ENCODE results near the gene LSM4. TPM values are rescaled to one million over a fixed set of nuclear protein-coding genes. Genes with fewer than 3 reads are reported as not detected.
A peak's percentile ranks its signal among the peaks of the same experiment; 100 is the strongest.

LSM4 gene
- 166 and 188 TPM in 2 replicates for total RNA-seq (2016; rRNA removed; fragmentation: Illumina TruSeq; extraction: Trizol)
- total RNA-seq (2016; cell fraction: cytosol; rRNA removed; fragmentation: Illumina TruSeq; extraction: Trizol; ENCODE audit: low read depth) = 129 and 159 TPM in 2 replicates
- 185 and 208 TPM in 2 replicates for total RNA-seq (2016; cell fraction: insoluble cytoplasmic fraction; rRNA removed; fragmentation: Illumina TruSeq; extraction: Trizol)
- 248 and 299 TPM in 2 replicates for total RNA-seq (2016; cell fraction: membrane; rRNA removed; fragmentation: Illumina TruSeq; extraction: Trizol)
- total RNA-seq (2016; cell fraction: nucleus; rRNA removed; fragmentation: Illumina TruSeq; extraction: Trizol) = 62.8 and 69.8 TPM in 2 replicates
- polyA plus RNA-seq (2011; rRNA removed) = 65.8 and 66.8 TPM in 2 replicates
- 97.1 and 133 TPM in 2 replicates for polyA plus RNA-seq (2011; cell fraction: cytosol; rRNA removed)
- 51.8 and 54.0 TPM in 2 replicates for polyA plus RNA-seq (2011; cell fraction: nucleus; rRNA removed)
- polyA plus RNA-seq (2012) = 62.7 and 78.9 TPM in 2 replicates
- polyA plus RNA-seq (2016; cell fraction: cytosol; fragmentation: Illumina TruSeq; extraction: Trizol; ENCODE audit: low read depth) = 166 and 238 TPM in 2 replicates
- polyA plus RNA-seq (2016; cell fraction: insoluble cytoplasmic fraction; fragmentation: Illumina TruSeq; extraction: Trizol; ENCODE audit: low read depth) = 205 and 220 TPM in 2 replicates
- polyA plus RNA-seq (2016; cell fraction: membrane; fragmentation: Illumina TruSeq; extraction: Trizol; ENCODE audit: low read depth) = 217 and 267 TPM in 2 replicates
- 105 and 120 TPM in 2 replicates for polyA plus RNA-seq (2016; cell fraction: nucleus; fragmentation: Illumina TruSeq; extraction: Trizol; ENCODE audit: insufficient read depth, low read depth)
- 40.8 and 88.8 TPM in 2 replicates for polyA minus RNA-seq (2011; rRNA and poly(A)+ RNA removed; ENCODE audit: low replicate concordance)
- 24.9 and 32.6 TPM in 2 replicates for polyA minus RNA-seq (2011; cell fraction: cytosol; rRNA and poly(A)+ RNA removed)
- 13.4 and 14.2 TPM in 2 replicates for polyA minus RNA-seq (2011; cell fraction: nucleus; rRNA and poly(A)+ RNA removed)
- Bru-seq, nascent RNA = percentile 57 among the genes with signal in this experiment
- percentile 59 among the genes with signal in this experiment for BruChase-seq, experiment 1, labeled RNA remaining after a 6-hour chase
- percentile 51 among the genes with signal in this experiment for BruChase-seq, experiment 2, labeled RNA remaining after a 2-hour chase
- long read RNA-seq, experiment 1, transcript LSM4-203 (5 exons, 1,908 nt) = major isoform, 238 of 265 reads
- long read RNA-seq, experiment 1, partial matches to known transcripts = 19 of 265 reads
- long read RNA-seq, experiment 1, other reads (novel, unspliced or antisense) = 6 of 265 reads
- long read RNA-seq, experiment 2, transcript LSM4-203 (5 exons, 1,908 nt) = major isoform, 95 of 183 reads
- long read RNA-seq, experiment 2, partial matches to known transcripts = 73 of 183 reads
- long read RNA-seq, experiment 2, other reads (novel, unspliced or antisense) = 11 of 183 reads

GRCh38 chr19:18322759-18323460 lies at the start of gene LSM4:
Gene LSM4, minus strand, starts transcription at chr19:18323076. Its CDS starts 56 bp downstream, at chr19:18323020.
- Histone ChIP-seq H3K4me2 (ENCODE audit: low read depth, low read length) (peak within 1 kb of the TSS; percentile 95), H3K4me3 (replicated peaks in 1 of 3; ENCODE audit: insufficient read depth in 1 of 3, low read depth in 2 of 3, low read length in 3 of 3) (peak within 1 kb of the TSS; percentile 69 to 80 (median 72)), H4K20me1 (ENCODE audit: insufficient read depth, low read length) (no peaks in the 10 kb centered on the region), H3K27me3 (ENCODE audit: control insufficient read depth in 1 of 2, insufficient read depth in 2 of 2, low read length in 2 of 2) (no peaks in the 10 kb centered on the region), H3K9me3 (ENCODE audit: low read length) (no peaks in the 10 kb centered on the region), H3K27ac (ENCODE audit: extremely low read length, insufficient read depth, low read length) (peak within 1 kb of the TSS; percentile 84), H2AFZ (ENCODE audit: low read length) (no peak within 1 kb of the TSS), H3K36me3 (replicated peaks in 1 of 2; ENCODE audit: control insufficient read depth in 1 of 2, insufficient read depth in 2 of 2, low read length in 2 of 2) (no peaks in the 10 kb centered on the region), H3K4me1 (ENCODE audit: insufficient read depth, low read length) (peaks cover 73% of the 10 kb centered on the region), H3K9ac (ENCODE audit: insufficient read depth, low read depth, low read length) (peak within 1 kb of the TSS; percentile 90), H3K79me2 (ENCODE audit: insufficient read depth, low read length) (peaks cover 21% of the 10 kb centered on the region)
- CTCF ChIA-PET (ENCODE audit: low intra/inter-chr PET ratio, low total read pairs) = interaction anchor here (1.1 to 3.5 kb wide), 3 partner anchors 18 to 44 kb away, joined by 3 to 50 read pairs (median 3); no protein-coding TSS in a partner anchor
- intact Hi-C loops (cut with micrococcal nuclease; ENCODE audit: unreplicated experiment) = loop anchor here (1.0 to 5.0 kb wide), 2 partner anchors 44 to 121 kb away; partner anchors contain the start of gene RAB3A
- peak; percentile 94 for FAIRE-seq
- peak; percentile 95 for DNase-seq (ENCODE audit: low spot score)
- in situ Hi-C loops (cut with HindIII; ENCODE audit: extremely low pct_ligation_motif_present, low pct_unique_long_range_greater_than_20kb) = loop anchor here (5.0 kb wide), 1 partner anchor 46 kb away; no protein-coding TSS in a partner anchor
- no TSS peak for BruUV-seq (replicated peaks)
- WGBS (ENCODE audit: low lambda C conversion rate) = under 1% methylated on average over 33 of the region's 75 CpGs
- POLR2A ChIA-PET = interaction anchor here (0.6 to 11.4 kb wide), 15 partner anchors 10 to 169 kb away, joined by 3 to 278 read pairs (median 7); partner anchors contain the start of genes GDF15, IQCN, JUND and SSBP4
- peak; percentile 88 for ATAC-seq
- TF ChIP-seq ZBTB42 (CRISPR knock-in tag; IDR thresholded peaks at IDR 0.05) (peak; percentile 46; the same call in 1 of the 2 replicates), SAP130 (CRISPR knock-in tag; IDR thresholded peaks at IDR 0.05; ENCODE audit: low read depth) (peak; percentile 91), RFX5 (IDR thresholded peaks at IDR 0.05; ENCODE audit: low read depth, low read length) (peak; percentile 51), ZSCAN9 (CRISPR knock-in tag; IDR thresholded peaks at IDR 0.05; ENCODE audit: borderline replicate concordance) (peak; percentile 41; the same call in 1 of the 2 replicates), DNMT3B (CRISPR knock-in tag; conservative IDR thresholded peaks at IDR 0.05) (no peak), ZKSCAN1 (IDR thresholded peaks at IDR 0.05; ENCODE audit: low read length) (no peak), CENPX (CRISPR knock-in tag; IDR thresholded peaks at IDR 0.05) (no peak), ZBTB33 (CRISPR knock-in tag; IDR thresholded peaks at IDR 0.05) (peak; percentile 51), GLMP (CRISPR knock-in tag; IDR thresholded peaks at IDR 0.05; ENCODE audit: borderline replicate concordance) (no peak), ZNF773 (CRISPR knock-in tag; IDR thresholded peaks at IDR 0.05; ENCODE audit: borderline replicate concordance) (0 out of 2 replicates have a peak, but pooled peaks have one; percentile 11), HNRNPUL1 (IDR thresholded peaks at IDR 0.05; ENCODE audit: low read depth, low read length) (no peak), ZNF572 (CRISPR knock-in tag; IDR thresholded peaks at IDR 0.05) (no peak), ZNF3 (CRISPR knock-in tag; IDR thresholded peaks at IDR 0.05) (no peak), MEIS1 (CRISPR knock-in tag; IDR thresholded peaks at IDR 0.05; ENCODE audit: borderline replicate concordance) (no peak), TGIF2 (CRISPR knock-in tag; IDR thresholded peaks at IDR 0.05) (no peak), WIZ (CRISPR knock-in tag; IDR thresholded peaks at IDR 0.05) (no peak), ZNF274 (CRISPR knock-in tag; IDR thresholded peaks at IDR 0.05) (peak; percentile 42; the same call in 1 of the 2 replicates)
